ENCODE measurements around the gene DCTPP1. TPM values are rescaled to one million over a fixed set of nuclear protein-coding genes. Genes with fewer than 3 reads are reported as not detected.

Gene DCTPP1
- total RNA-seq, 1 donor from 2014 or later = 61.3 TPM

- no peak for DNase-seq
These were observed 48.4 kb downstream of the DCTPP1 start for GRCh38 chr16:30381291-30382041.

DNA sequence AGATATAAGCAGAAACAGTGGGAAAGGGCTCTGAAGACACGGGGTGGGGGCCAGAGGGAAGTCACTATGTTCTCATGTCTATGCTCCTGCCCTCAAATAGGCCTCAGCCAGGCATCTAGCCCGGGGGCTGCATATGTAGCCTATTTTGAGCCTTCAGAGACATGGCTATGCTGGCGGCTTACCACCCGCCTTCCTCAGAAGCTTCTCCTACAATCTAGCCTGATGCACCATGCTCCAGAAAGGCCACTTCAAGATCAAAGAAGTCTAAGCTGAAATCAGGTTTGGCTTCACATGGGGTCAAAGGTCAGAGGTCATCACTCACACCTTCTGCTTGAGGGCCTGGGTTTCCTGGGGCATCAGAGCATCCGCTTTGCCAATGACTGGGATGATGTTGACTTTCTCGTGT lies 49.0 kb downstream of the DCTPP1 start:
- no peak for DNase-seq

- no peak for DNase-seq
These were observed 49.6 kb downstream of the DCTPP1 start for GRCh38 chr16:30380072-30380802.

DNA sequence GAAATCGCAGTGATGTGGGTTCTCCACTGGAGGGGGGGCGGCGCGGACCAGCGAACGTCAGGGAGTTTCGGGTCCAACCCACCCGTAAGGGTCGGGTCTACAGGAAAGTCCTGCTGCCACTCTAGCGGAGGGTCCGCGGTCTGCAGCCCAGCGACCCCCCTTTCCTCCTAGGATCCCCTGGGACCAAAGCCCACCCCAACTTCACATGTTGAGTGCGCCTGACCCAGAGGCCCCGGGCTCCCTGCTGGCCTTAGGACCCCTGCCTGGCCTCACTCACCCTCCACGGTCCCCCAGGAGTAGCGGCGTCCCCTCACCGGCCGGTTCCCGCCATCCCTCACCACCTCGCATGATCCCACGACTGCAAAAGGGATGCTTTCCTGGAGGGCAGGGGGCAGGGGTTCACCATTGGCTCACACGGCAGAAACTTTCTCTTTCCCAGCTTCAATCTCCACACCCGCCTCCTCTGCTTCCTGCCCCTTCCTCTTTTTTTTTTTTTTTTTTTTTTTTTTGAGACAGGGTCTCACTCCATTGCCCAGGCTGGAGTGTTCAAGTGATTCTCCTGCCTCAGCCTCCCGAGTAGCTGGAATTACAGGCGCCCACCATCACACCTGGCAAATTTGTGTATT lies 50.6 kb downstream of the DCTPP1 start:
- DNase-seq = no peak

GRCh38 chr16:30378236-30379157 lies 51.3 kb downstream of the DCTPP1 start:
- peak; percentile 99 for DNase-seq

DNA sequence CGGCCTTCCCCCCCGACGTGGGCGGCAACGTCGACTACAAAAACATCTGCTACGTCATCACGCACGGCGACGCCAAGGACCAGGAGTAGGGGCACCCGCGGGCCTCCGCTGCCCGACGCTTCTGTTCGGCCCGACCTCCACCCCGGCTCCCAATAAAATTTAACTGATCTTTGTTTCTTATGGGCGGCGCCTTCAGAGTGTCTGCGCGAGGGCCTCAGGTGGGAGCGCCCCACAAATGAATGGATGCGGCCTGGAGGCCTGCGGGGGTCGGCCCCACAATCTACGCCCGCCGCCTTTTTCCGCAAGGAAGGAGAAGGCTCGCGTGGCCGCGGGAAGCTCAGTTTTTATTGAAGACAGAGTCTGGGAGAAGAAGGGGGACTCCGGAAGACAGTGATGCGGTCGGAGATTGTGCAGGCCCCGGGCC lies 52.0 kb downstream of the DCTPP1 start:
- DNase-seq = peak; percentile 96

- DNase-seq = no peak
These were observed 52.6 kb downstream of the DCTPP1 start for GRCh38 chr16:30377050-30377811.

DNA sequence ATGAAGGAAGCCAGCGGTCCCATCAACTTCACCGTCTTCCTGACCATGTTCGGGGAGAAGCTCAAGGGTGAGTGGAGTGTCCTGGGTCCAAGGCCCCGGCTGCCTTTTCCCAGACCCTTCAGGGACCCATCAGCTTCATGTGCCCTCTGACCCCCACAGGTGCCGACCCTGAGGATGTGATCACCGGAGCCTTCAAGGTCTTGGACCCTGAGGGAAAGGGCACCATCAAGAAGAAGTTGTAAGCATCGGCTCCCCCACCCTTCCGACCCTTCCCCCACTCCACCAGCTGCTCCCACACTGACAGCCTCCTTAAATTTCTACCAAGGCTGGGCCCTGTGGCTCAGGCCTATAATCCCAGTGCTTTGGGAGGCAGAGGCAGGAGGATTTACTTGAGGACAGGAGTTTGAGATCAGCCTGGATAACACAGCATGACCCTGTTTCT lies 53.3 kb downstream of the DCTPP1 start:
- DNase-seq = no peak

DNA sequence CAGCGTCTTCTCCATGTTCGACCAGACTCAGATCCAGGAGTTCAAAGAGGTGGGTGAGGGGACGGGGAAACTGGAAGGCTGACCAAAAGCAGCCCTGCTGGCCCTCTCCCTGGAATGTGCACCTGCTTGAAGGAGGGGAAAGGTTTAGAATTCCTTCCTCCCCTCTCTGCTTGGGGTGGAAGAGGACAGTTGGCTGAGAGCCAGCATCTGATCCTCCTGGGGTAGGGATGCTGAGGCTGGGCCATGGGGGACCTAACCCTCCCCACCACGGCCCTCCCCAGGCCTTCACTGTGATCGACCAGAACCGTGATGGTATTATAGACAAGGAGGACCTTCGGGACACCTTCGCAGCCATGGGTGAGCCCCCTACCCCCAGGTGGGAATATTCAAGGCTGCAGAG lies 54.0 kb downstream of the DCTPP1 start:
- no peak for DNase-seq

GRCh38 chr16:30374538-30374937 lies 55.3 kb downstream of the DCTPP1 start, which contains the start of gene MYL11:
Gene MYL11, plus strand, starts transcription at chr16:30374802. Its CDS starts 56 bp downstream, at chr16:30374858.
- DNase-seq = no peak

Other genes with a start within 250 kb of the DCTPP1 start
- gene CORO1A, start 246.4 kb downstream of the DCTPP1 start, total RNA-seq = 1.9 and 4.7 TPM in 2 replicates
- 57.5 and 245 TPM in 2 replicates for gene BOLA2B, start 236.4 kb downstream of the DCTPP1 start, total RNA-seq
- gene SLX1A, start 236.2 kb downstream of the DCTPP1 start, total RNA-seq = 44.0 and 72.8 TPM in 2 replicates
- gene SULT1A3, start 230.8 kb downstream of the DCTPP1 start, total RNA-seq = 2.6 and 7.1 TPM in 2 replicates
- 1.1 and 4.3 TPM in 2 replicates for gene NPIPB13, start 181.6 kb downstream of the DCTPP1 start, total RNA-seq
- 44.4 and 50.4 TPM in 2 replicates for gene CD2BP2, start 74.7 kb downstream of the DCTPP1 start, total RNA-seq
- 37.4 and 57.4 TPM in 2 replicates for gene TBC1D10B, start 59.5 kb downstream of the DCTPP1 start, total RNA-seq
- not detected in 2 replicates for gene MYL11, start 55.2 kb downstream of the DCTPP1 start, total RNA-seq
- gene SEPTIN1, start 47.5 kb downstream of the DCTPP1 start, total RNA-seq = not detected in 2 replicates
- gene ZNF48, start 34.6 kb downstream of the DCTPP1 start, total RNA-seq = 16.5 and 20.1 TPM in 2 replicates
- 14.8 and 21.4 TPM in 2 replicates for gene ZNF771, start 22.4 kb downstream of the DCTPP1 start, total RNA-seq
- 16.0 and 17.1 TPM in 2 replicates for gene SEPHS2, start 15.8 kb upstream of the DCTPP1 start, total RNA-seq
- gene ITGAL, start 42.7 kb upstream of the DCTPP1 start, total RNA-seq = not detected in 2 replicates
- 18.6 and 21.3 TPM in 2 replicates for gene ZNF768, start 96.5 kb upstream of the DCTPP1 start, total RNA-seq
- gene ZNF747, start 104.8 kb upstream of the DCTPP1 start, total RNA-seq = 8.7 and 9.3 TPM in 2 replicates
- gene ZNF764, start 128.3 kb upstream of the DCTPP1 start, total RNA-seq = 4.4 and 4.8 TPM in 2 replicates
- 10.6 and 10.9 TPM in 2 replicates for gene ZNF688, start 141.7 kb upstream of the DCTPP1 start, total RNA-seq
- gene ZNF785, start 155.7 kb upstream of the DCTPP1 start, total RNA-seq = 8.1 and 11.9 TPM in 2 replicates
- gene ZNF689, start 180.4 kb upstream of the DCTPP1 start, total RNA-seq = 5.8 and 6.0 TPM in 2 replicates
- gene PRR14, start 220.9 kb upstream of the DCTPP1 start, total RNA-seq = 8.0 and 14.4 TPM in 2 replicates
- gene FBRS, start 228.4 kb upstream of the DCTPP1 start, total RNA-seq = 20.6 and 20.7 TPM in 2 replicates